Tibial nerve (tissue), 4 donors: ENCODE results near the gene RUSF1. TPM values are rescaled to one million over a fixed set of nuclear protein-coding genes. Genes with fewer than 3 reads are reported as not detected.

Experiments used
- DNase-seq, 2 donors: peaks; one replicate each; pipeline ENCODE4 v3.0.0-alpha.2; 2019; ENCODE audit warnings: low spot score in 2 of 2
- H3K27ac ChIP-seq, 4 donors: fragments of 200-600 bp; sonication (generic) in 3 of 4; one replicate each; pipeline ENCODE4 v1.5.1; 2017 to 2019; ENCODE audit warnings: mild to moderate bottlenecking in 1 of 4
- H3K27me3 ChIP-seq, 2 donors: fragments of 200-600 bp; sonication (generic) in 1 of 2; one replicate each; pipeline versions ENCODE4 v1.5.1 to v1.6.0; 2017 to 2019
- H3K36me3 ChIP-seq, 3 donors: fragments of 200-600 bp; sonication (generic); one replicate each; pipeline ENCODE4 v1.5.1; 2018 to 2019
- H3K4me1 ChIP-seq, 4 donors: fragments of 200-600 bp; sonication (generic) in 3 of 4; one replicate each; pipeline ENCODE4 v1.5.1; 2017 to 2019
- H3K4me3 ChIP-seq, 4 donors: fragments of 200-600 bp; sonication (generic) in 3 of 4; one replicate each; pipeline ENCODE4 v1.5.1; 2017 to 2019; ENCODE audit warnings: mild to moderate bottlenecking in 1 of 4, moderate library complexity in 1 of 4
- H3K9me3 ChIP-seq, 4 donors: fragments of 200-600 bp; sonication (generic) in 3 of 4; one replicate each; pipeline ENCODE4 v1.5.1; 2017 to 2019
- EP300 ChIP-seq, 2 donors: sonication (generic); formaldehyde crosslinking; IDR thresholded peaks; one replicate each; pipeline ENCODE4 v1.6.1; 2017; ENCODE audit warnings: antibody characterized with exemption in 2 of 2, mild to moderate bottlenecking in 1 of 2
- POLR2A ChIP-seq, 2 donors: fragments of 450-650 bp; IDR thresholded peaks; one replicate each; pipeline ENCODE4 v1.6.1; 2017; ENCODE audit warnings: antibody characterized with exemption in 2 of 2, mild to moderate bottlenecking in 2 of 2, moderate library complexity in 2 of 2
- WGBS, 2 donors: methylation state at CpG; one replicate each; pipeline ENCODE4 v1.1.5; 2018; 5-methylcytosine and 5-hydroxymethylcytosine counted together
- total RNA-seq, 4 donors: library from RNA; depleted of rRNA; stranded (reverse); fragments of >200 nt; gene quantifications; one replicate each; pipeline ENCODE4 v1.1.0, GENCODE V29; 2016
- TF ChIP-seq, protein P1 (sequence below), 5 experiments: fragments of 200-600 bp in 3 of 5; fragments of 450-650 bp in 2 of 5; sonication (generic) in 3 of 5; IDR thresholded peaks; one replicate each; pipeline ENCODE4 v1.5.1; 2016 to 2019; ENCODE audit warnings: antibody characterized with exemption in 5 of 5, mild to moderate bottlenecking in 3 of 5, moderate library complexity in 2 of 5

Gene RUSF1
- total RNA-seq, 4 donors from 2014 or later, result 71.7 to 118 (median 93.5) TPM

DNA sequence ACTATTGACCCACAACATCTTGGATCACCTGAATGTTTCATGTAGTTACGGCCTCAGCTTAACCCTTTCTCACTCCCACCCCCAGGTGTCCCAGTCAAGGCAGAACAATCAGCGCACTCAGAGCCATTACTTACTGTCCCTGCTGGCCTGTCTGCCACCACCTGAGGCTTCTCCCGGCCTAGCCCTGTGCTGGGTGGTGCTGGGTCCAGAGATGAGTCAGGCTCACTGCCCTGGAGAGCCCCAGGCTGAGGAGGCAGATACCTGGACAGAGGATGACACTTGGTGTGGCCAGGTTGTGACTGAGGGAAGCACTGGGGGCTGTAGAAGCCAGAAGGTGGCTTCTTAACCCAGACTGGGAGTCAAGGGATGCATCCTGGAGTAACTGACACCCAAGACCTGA, 29.2 kb downstream of the RUSF1 start:
- peaks cover 0 to 55% (median 4%) of the 10 kb centered on the region in 3 donors for H3K36me3 ChIP-seq
- H3K4me3 ChIP-seq, result no peak overlapping the region
- peaks cover 0 to 30% (median 0%) of the 10 kb centered on the region in 4 donors for H3K4me1 ChIP-seq
- WGBS, 2 donors, result 73 to 92% methylated on average over 3 of the region's 3 CpGs
- TF ChIP-seq POLR2A (IDR thresholded peaks at IDR 0.05), result no peak
- no peak for TF ChIP-seq EP300 (IDR thresholded peaks at IDR 0.05)
- TF ChIP-seq, protein P1, sequence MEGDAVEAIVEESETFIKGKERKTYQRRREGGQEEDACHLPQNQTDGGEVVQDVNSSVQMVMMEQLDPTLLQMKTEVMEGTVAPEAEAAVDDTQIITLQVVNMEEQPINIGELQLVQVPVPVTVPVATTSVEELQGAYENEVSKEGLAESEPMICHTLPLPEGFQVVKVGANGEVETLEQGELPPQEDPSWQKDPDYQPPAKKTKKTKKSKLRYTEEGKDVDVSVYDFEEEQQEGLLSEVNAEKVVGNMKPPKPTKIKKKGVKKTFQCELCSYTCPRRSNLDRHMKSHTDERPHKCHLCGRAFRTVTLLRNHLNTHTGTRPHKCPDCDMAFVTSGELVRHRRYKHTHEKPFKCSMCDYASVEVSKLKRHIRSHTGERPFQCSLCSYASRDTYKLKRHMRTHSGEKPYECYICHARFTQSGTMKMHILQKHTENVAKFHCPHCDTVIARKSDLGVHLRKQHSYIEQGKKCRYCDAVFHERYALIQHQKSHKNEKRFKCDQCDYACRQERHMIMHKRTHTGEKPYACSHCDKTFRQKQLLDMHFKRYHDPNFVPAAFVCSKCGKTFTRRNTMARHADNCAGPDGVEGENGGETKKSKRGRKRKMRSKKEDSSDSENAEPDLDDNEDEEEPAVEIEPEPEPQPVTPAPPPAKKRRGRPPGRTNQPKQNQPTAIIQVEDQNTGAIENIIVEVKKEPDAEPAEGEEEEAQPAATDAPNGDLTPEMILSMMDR (IDR thresholded peaks at IDR 0.05), result no peak
- no peaks in the 10 kb centered on the region for H3K27me3 ChIP-seq
- no peak for DNase-seq
- no peaks in the 10 kb centered on the region for H3K9me3 ChIP-seq
- H3K27ac ChIP-seq, result no peak overlapping the region

- Histone ChIP-seq H3K27ac (peak overlapping the region in 3 of 4 donors; percentile 0 to 73 (median 18)), H3K4me1 (peaks cover 0 to 42% (median 0%) of the 10 kb centered on the region in 4 donors), H3K4me3 (peak overlapping the region in 2 of 4 donors; percentile 33 to 48), H3K9me3 (no peaks in the 10 kb centered on the region), H3K36me3 (peaks cover 0 to 63% (median 4%) of the 10 kb centered on the region in 3 donors), H3K27me3 (no peaks in the 10 kb centered on the region)
- 71 to 76% methylated on average over 62 to 67 of the region's 67 CpGs for WGBS, 2 donors
- DNase-seq, result no peak
- TF ChIP-seq POLR2A (IDR thresholded peaks at IDR 0.05) (no peak), EP300 (IDR thresholded peaks at IDR 0.05) (no peak)
- TF ChIP-seq, protein P1 (IDR thresholded peaks at IDR 0.05), result no peak
These were observed 30.7 kb downstream of the RUSF1 start for GRCh38 chr16:31477220-31478216.

- TF ChIP-seq EP300 (IDR thresholded peaks at IDR 0.05) (no peak), POLR2A (IDR thresholded peaks at IDR 0.05) (peak in 1 of 2 donors; percentile 23)
- TF ChIP-seq, protein P1 (IDR thresholded peaks at IDR 0.05), result no peak
- WGBS, 2 donors, result 69 to 70% methylated on average over 57 to 63 of the region's 68 CpGs
- H3K4me3 ChIP-seq, result peak overlapping the region in 3 of 4 donors; percentile 1 to 48 (median 33)
- H3K9me3 ChIP-seq, result no peaks in the 10 kb centered on the region
- peaks cover 0 to 49% (median 4%) of the 10 kb centered on the region in 4 donors for H3K4me1 ChIP-seq
- peak overlapping the region in 3 of 4 donors; percentile 0 to 73 (median 18) for H3K27ac ChIP-seq
- H3K36me3 ChIP-seq, result peaks cover 0 to 63% (median 4%) of the 10 kb centered on the region in 3 donors
- peak; percentile 51 to 58 for DNase-seq
- no peaks in the 10 kb centered on the region for H3K27me3 ChIP-seq
These were observed 31.6 kb downstream of the RUSF1 start for GRCh38 chr16:31476303-31477219.

GRCh38 chr16:31475946-31476302, 32.3 kb downstream of the RUSF1 start:
- Histone ChIP-seq H3K27me3 (no peaks in the 10 kb centered on the region), H3K27ac (no peak overlapping the region), H3K9me3 (no peaks in the 10 kb centered on the region), H3K36me3 (peaks cover 0 to 63% (median 4%) of the 10 kb centered on the region in 3 donors), H3K4me1 (peaks cover 0 to 55% (median 10%) of the 10 kb centered on the region in 4 donors), H3K4me3 (peak overlapping the region in 1 of 4 donors; percentile 48)
- TF ChIP-seq EP300 (IDR thresholded peaks at IDR 0.05), result no peak
- TF ChIP-seq POLR2A (IDR thresholded peaks at IDR 0.05), result no peak
- TF ChIP-seq, protein P1 (IDR thresholded peaks at IDR 0.05), result no peak
- DNase-seq, result no peak
- WGBS, 2 donors, result 83 to 85% methylated on average over 21 to 25 of the region's 26 CpGs
